Peyer's patch (tissue), 4 donors: ENCODE results near the gene TMEM132C. TPM values are rescaled to one million over a fixed set of nuclear protein-coding genes. Genes with fewer than 3 reads are reported as not detected.

Source experiments
- DNase-seq, 3 donors: peaks; one replicate each; pipeline ENCODE4 v3.0.0-alpha.2; 2017 to 2019
- H3K27ac ChIP-seq, 4 donors: fragments of 200-600 bp; sonication (generic); one replicate each; pipeline ENCODE4 v1.5.1; 2016 to 2019
- H3K27me3 ChIP-seq, 2 donors: fragments of 200-600 bp; sonication (generic); one replicate each; pipeline ENCODE4 v1.5.1; 2019
- H3K36me3 ChIP-seq, 3 donors: fragments of 200-600 bp; sonication (generic); one replicate each; pipeline ENCODE4 v1.5.1; 2016 to 2019
- H3K4me1 ChIP-seq, 4 donors: fragments of 200-600 bp; sonication (generic); one replicate each; pipeline ENCODE4 v1.5.1; 2016 to 2019
- H3K4me3 ChIP-seq, 4 donors: fragments of 200-600 bp; sonication (generic); 1 replicate in 3 of 4; 2 replicates in 1 of 4; pipeline ENCODE4 v1.5.1; 2016 to 2019; ENCODE audit warnings: mild to moderate bottlenecking in 1 of 4
- H3K9me3 ChIP-seq, 4 donors: fragments of 200-600 bp; sonication (generic); one replicate each; pipeline ENCODE4 v1.5.1; 2016 to 2019; ENCODE audit warnings: mild to moderate bottlenecking in 1 of 4
- CTCF ChIP-seq, 6 experiments: fragments of 450-650 bp in 4 of 6; fragments of 200-600 bp in 2 of 6; sonication (generic) in 1 of 6; IDR thresholded peaks; one replicate each; pipeline ENCODE4 v1.5.1; 2017 to 2019; ENCODE audit warnings: antibody characterized with exemption in 6 of 6, mild to moderate bottlenecking in 3 of 6, moderate library complexity in 1 of 6
- POLR2A ChIP-seq, 2 donors: fragments of 450-650 bp; IDR thresholded peaks; one replicate each; pipeline ENCODE4 v1.5.1; 2017; ENCODE audit warnings: antibody characterized with exemption in 2 of 2, mild to moderate bottlenecking in 2 of 2, moderate library complexity in 2 of 2
- total RNA-seq, 4 donors: library from RNA; depleted of rRNA; stranded (reverse); fragments of >200 nt; gene quantifications; one replicate each; pipeline ENCODE4 v1.1.0, GENCODE V29; 2016

TMEM132C gene
- total RNA-seq, 4 donors from 2014 or later = 0.88 to 5.0 (median 2.0) TPM

DNA sequence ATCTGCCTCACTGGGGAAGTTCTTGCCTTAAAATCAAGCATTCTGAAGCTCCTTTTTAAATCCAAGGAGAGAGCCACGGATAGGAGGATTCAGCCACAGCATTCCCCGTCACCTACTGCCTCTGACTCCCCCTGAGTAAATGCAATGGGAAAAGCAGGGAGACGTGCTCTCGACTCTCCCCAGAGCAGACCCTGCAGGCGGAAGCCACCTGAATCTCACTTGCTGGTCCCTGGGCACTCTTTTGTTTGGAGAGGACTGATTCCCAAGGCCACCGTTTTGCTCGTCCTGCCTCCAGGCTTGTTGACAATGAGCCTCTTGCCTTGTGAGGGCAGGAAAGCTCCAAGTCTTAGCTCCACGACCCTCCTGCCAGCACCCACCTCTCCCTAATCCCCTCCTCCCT, 352.3 kb downstream of the TMEM132C start:
- Histone ChIP-seq H3K4me1 (no peaks in the 10 kb centered on the region), H3K27me3 (no peaks in the 10 kb centered on the region), H3K4me3 (no peak overlapping the region), H3K27ac (no peak overlapping the region), H3K36me3 (no peaks in the 10 kb centered on the region), H3K9me3 (no peaks in the 10 kb centered on the region)
- no peak for DNase-seq
- TF ChIP-seq CTCF (IDR thresholded peaks at IDR 0.05) (no peak), POLR2A (IDR thresholded peaks at IDR 0.05) (no peak)

GRCh38 chr12:128621304-128621703, 354.3 kb downstream of the TMEM132C start:
- no peaks in the 10 kb centered on the region for H3K36me3 ChIP-seq
- no peak overlapping the region for H3K27ac ChIP-seq
- H3K27me3 ChIP-seq = no peaks in the 10 kb centered on the region
- H3K4me3 ChIP-seq = no peak overlapping the region
- DNase-seq = no peak
- H3K4me1 ChIP-seq = no peaks in the 10 kb centered on the region
- no peaks in the 10 kb centered on the region for H3K9me3 ChIP-seq
- no peak for TF ChIP-seq POLR2A (IDR thresholded peaks at IDR 0.05)
- TF ChIP-seq CTCF (IDR thresholded peaks at IDR 0.05) = no peak

DNA sequence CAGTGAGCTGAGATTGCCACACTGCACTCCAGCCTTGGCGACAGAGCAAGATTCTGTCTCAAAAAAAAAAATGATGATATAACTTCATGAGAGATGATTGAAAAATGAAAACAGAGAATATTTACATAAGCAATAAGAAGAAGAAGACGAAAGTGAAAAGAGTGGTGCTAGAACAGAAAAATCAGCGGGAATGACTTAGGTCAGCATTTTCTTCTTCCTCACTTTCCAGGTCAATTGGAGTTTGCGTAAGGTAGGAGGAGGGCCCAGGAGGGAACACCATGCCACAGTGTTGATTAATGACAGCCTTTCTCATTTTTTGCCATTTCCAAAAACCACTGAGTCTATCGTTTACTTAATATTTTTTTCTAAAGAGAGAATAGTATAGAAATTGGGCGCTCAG, 356.8 kb downstream of the TMEM132C start:
- Histone ChIP-seq H3K4me1 (no peaks in the 10 kb centered on the region), H3K36me3 (no peaks in the 10 kb centered on the region), H3K9me3 (no peaks in the 10 kb centered on the region), H3K27me3 (no peaks in the 10 kb centered on the region), H3K27ac (no peak overlapping the region), H3K4me3 (no peak overlapping the region)
- TF ChIP-seq POLR2A (IDR thresholded peaks at IDR 0.05) (no peak), CTCF (IDR thresholded peaks at IDR 0.05) (no peak)
- DNase-seq = no peak

DNA sequence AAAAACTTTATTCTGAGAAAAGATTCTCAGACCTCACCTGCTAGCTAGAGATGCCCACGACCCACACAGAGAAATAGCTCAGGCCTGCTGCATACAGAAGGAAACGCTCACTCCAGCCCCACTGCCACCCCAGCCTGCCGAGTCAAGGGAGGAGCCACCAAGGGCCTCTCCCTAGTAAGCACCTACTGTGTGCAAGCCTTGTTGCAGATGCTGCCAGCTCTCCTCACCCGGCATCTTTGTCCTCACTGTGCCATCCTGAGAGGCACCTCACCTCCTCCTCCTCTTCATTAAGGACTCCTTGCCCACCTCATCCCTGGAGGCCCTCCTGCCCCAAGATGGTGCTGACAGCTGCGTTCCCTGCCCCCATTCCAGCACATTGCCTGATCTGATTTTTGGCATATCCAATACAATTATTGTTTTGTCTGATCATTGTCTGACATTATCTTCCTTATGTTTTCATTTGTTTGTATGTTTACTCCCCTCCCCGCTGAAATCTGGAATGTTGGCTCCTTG, 359.9 kb downstream of the TMEM132C start:
- H3K4me3 ChIP-seq = no peak overlapping the region
- no peak overlapping the region for H3K27ac ChIP-seq
- H3K27me3 ChIP-seq = no peaks in the 10 kb centered on the region
- TF ChIP-seq CTCF (IDR thresholded peaks at IDR 0.05) (no peak), POLR2A (IDR thresholded peaks at IDR 0.05) (no peak)
- H3K4me1 ChIP-seq = no peaks in the 10 kb centered on the region
- DNase-seq = no peak
- no peaks in the 10 kb centered on the region for H3K9me3 ChIP-seq
- H3K36me3 ChIP-seq = no peaks in the 10 kb centered on the region

- DNase-seq = no peak
- no peak for TF ChIP-seq POLR2A (IDR thresholded peaks at IDR 0.05)
- no peak for TF ChIP-seq CTCF (IDR thresholded peaks at IDR 0.05)
These were observed 360.7 kb downstream of the TMEM132C start for GRCh38 chr12:128627659-128628058.

GRCh38 chr12:128629979-128630378, 363.0 kb downstream of the TMEM132C start:
- DNase-seq = no peak
- Histone ChIP-seq H3K27ac (no peak overlapping the region), H3K4me3 (no peak overlapping the region), H3K4me1 (no peaks in the 10 kb centered on the region), H3K9me3 (no peaks in the 10 kb centered on the region), H3K36me3 (no peaks in the 10 kb centered on the region), H3K27me3 (no peaks in the 10 kb centered on the region)
- TF ChIP-seq POLR2A (IDR thresholded peaks at IDR 0.05) = no peak
- no peak for TF ChIP-seq CTCF (IDR thresholded peaks at IDR 0.05)

More at GRCh38 chr12:128627659-128628058, 360.7 kb downstream of the TMEM132C start:
- Histone ChIP-seq H3K36me3 (no peaks in the 10 kb centered on the region), H3K27ac (no peak overlapping the region), H3K4me1 (no peaks in the 10 kb centered on the region), H3K9me3 (no peaks in the 10 kb centered on the region), H3K4me3 (no peak overlapping the region), H3K27me3 (no peaks in the 10 kb centered on the region)
